ENCODE measurements around the gene EFNA2.

The EFNA2 gene

GRCh38 chr19:1259876-1260748 lies 25.6 kb upstream of the EFNA2 start:
- no peak overlapping the region for H3K4me3 ChIP-seq (ENCODE audit: low read depth, low read length)

- peak overlapping the region; percentile 77 for H3K4me3 ChIP-seq (ENCODE audit: low read depth, low read length)
These were observed 24.7 kb upstream of the EFNA2 start for GRCh38 chr19:1260749-1261537.

- H3K4me3 ChIP-seq (ENCODE audit: low read depth, low read length): peak overlapping the region; percentile 77
These were observed 24.2 kb upstream of the EFNA2 start for GRCh38 chr19:1261538-1261797.

- peak overlapping the region; percentile 77 for H3K4me3 ChIP-seq (ENCODE audit: low read depth, low read length)
These were observed 23.7 kb upstream of the EFNA2 start for GRCh38 chr19:1261798-1262622.

GRCh38 chr19:1262623-1263123 lies 23.0 kb upstream of the EFNA2 start:
- H3K4me3 ChIP-seq (ENCODE audit: low read depth, low read length): no peak overlapping the region

- no peak overlapping the region for H3K4me3 ChIP-seq (ENCODE audit: low read depth, low read length)
These were observed 22.5 kb upstream of the EFNA2 start for GRCh38 chr19:1263188-1263587.

GRCh38 chr19:1264801-1265614 lies 20.7 kb upstream of the EFNA2 start:
- no peak overlapping the region for H3K4me3 ChIP-seq (ENCODE audit: low read depth, low read length)

- H3K4me3 ChIP-seq (ENCODE audit: low read depth, low read length): peak overlapping the region; percentile 21
These were observed 20.0 kb upstream of the EFNA2 start for GRCh38 chr19:1265615-1266128.

GRCh38 chr19:1266129-1266915 lies 19.4 kb upstream of the EFNA2 start:
- H3K4me3 ChIP-seq (ENCODE audit: low read depth, low read length): peak overlapping the region; percentile 33

GRCh38 chr19:1266916-1267476 lies 18.7 kb upstream of the EFNA2 start:
- peak overlapping the region; percentile 33 for H3K4me3 ChIP-seq (ENCODE audit: low read depth, low read length)

GRCh38 chr19:1267477-1268225 lies 18.0 kb upstream of the EFNA2 start:
- peak overlapping the region; percentile 33 for H3K4me3 ChIP-seq (ENCODE audit: low read depth, low read length)

GRCh38 chr19:1268226-1269064 lies 17.2 kb upstream of the EFNA2 start:
- no peak overlapping the region for H3K4me3 ChIP-seq (ENCODE audit: low read depth, low read length)

- peak within 1 kb of the TSS; percentile 60 for H3K4me3 ChIP-seq (ENCODE audit: low read depth, low read length)
These were observed 16.6 kb upstream of the EFNA2 start, which contains the start of gene CIRBP for GRCh38 chr19:1269065-1269477. CIRBP (plus strand) TSS chr19:1269332; CDS start chr19:1270934, 1,602 bp downstream.

GRCh38 chr19:1269478-1270212 lies 16.0 kb upstream of the EFNA2 start:
- H3K4me3 ChIP-seq (ENCODE audit: low read depth, low read length): peak overlapping the region; percentile 60

- peak overlapping the region; percentile 60 for H3K4me3 ChIP-seq (ENCODE audit: low read depth, low read length)
These were observed 15.3 kb upstream of the EFNA2 start for GRCh38 chr19:1270213-1270853.

All from iPS-11a (cell line).